HUES48 (cell line): ENCODE results near the gene DYNLL1.

Source experiments
- H3K27ac ChIP-seq: one replicate; pipeline ENCODE4 v1.7.0; 2013; ENCODE audit warnings: low read depth, low read length, inconsistent platforms
- H3K27me3 ChIP-seq: 2 replicates; pipeline ENCODE4 v1.6.1; 2013; ENCODE audit warnings: mild to moderate bottlenecking, low read length; ENCODE audit not compliant: control insufficient read depth, insufficient read depth
- H3K36me3 ChIP-seq: 2 replicates; pipeline ENCODE4 v1.6.1; 2013; ENCODE audit warnings: low read length; ENCODE audit not compliant: control insufficient read depth, insufficient read depth
- H3K4me1 ChIP-seq: 2 replicates; pipeline ENCODE4 v1.6.1; 2013; ENCODE audit warnings: mild to moderate bottlenecking, low read length; ENCODE audit not compliant: control insufficient read depth, insufficient read depth
- H3K4me3 ChIP-seq: 2 replicates; pipeline ENCODE4 v1.5.1; 2013; ENCODE audit warnings: mild to moderate bottlenecking, low read depth, low read length
- H3K9ac ChIP-seq: 2 replicates; pipeline ENCODE4 v1.6.1; 2013; ENCODE audit warnings: mild to moderate bottlenecking, low read depth, low read length, moderate library complexity
- H3K9me3 ChIP-seq: 2 replicates; pipeline ENCODE4 v1.6.1; 2013; ENCODE audit warnings: low read length; ENCODE audit not compliant: control insufficient read depth, insufficient read depth

The DYNLL1 gene

DNA sequence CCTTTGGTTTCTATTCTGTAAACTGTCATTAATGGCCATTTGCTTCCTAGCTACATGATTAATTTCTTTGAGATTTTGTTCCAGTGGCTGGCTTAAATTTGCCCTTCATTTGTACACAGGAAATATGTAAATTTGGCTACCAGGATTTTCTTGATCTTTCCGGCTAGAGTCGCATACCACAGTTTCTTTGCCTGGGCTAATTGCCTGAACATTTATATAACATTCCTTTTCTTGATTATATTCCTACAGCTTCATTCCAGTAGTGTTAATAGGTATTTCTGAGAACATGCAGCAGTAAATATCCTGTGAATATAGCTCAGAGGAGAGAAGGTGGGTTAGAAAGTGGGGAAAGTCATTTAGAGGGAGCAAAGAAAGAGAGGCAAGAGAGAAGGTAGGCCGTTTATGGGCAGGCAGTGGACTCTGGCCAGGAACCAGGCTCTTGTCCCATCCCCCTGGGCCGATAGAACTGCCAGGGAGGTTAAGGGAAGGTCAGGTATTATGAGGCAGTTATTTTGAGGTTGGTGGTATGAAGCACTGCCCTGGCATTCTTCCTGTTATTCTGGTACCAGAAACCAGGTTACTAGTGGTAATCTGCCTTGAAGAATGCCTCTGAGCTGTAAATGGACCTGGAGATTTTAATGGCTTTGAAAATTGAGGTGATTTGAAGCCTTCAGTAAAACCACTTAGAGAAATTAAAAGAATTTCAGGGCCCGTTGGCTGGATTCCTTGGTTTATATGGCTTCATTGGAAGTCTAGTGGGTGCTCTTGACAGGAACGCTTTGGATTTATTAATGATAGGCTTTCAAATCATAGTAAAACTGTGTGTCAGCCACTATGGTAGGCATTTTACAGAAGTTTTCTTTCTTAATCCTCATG lies 42.6 kb downstream of the DYNLL1 start:
- Histone ChIP-seq H3K27me3 (no peaks in the 10 kb centered on the region), H3K9ac (no peak overlapping the region), H3K9me3 (no peaks in the 10 kb centered on the region), H3K4me3 (no peak overlapping the region), H3K27ac (peak overlapping the region; percentile 11), H3K36me3 (peaks cover 27% of the 10 kb centered on the region), H3K4me1 (peaks cover 20% of the 10 kb centered on the region)

DNA sequence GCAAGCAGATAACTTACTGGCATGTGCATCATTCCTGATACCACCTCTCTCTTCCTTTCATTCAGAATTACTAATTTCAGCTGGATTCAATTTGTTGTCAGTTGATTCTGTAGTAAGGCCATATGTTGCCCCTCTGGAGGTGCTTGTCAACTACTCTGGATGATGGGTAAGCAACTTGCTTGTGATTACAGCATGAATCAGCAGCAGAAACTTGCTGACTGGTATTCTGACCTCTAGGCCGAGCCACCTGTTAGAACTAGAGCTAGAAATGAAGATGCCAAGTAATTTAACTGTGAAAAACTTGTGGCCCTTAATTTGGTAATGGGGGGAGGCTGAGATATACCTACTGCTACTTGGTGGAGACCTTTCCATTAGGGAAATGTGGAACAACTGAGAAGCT lies 43.4 kb downstream of the DYNLL1 start:
- Histone ChIP-seq H3K4me1 (peaks cover 20% of the 10 kb centered on the region), H3K27me3 (no peaks in the 10 kb centered on the region), H3K9ac (no peak overlapping the region), H3K27ac (no peak overlapping the region), H3K4me3 (no peak overlapping the region), H3K9me3 (no peaks in the 10 kb centered on the region), H3K36me3 (peaks cover 27% of the 10 kb centered on the region)

- Histone ChIP-seq H3K9ac (no peak overlapping the region), H3K4me3 (no peak overlapping the region), H3K36me3 (peaks cover 32% of the 10 kb centered on the region), H3K27me3 (no peaks in the 10 kb centered on the region), H3K27ac (no peak overlapping the region), H3K4me1 (peaks cover 20% of the 10 kb centered on the region), H3K9me3 (no peaks in the 10 kb centered on the region)
Observed at GRCh38 chr12:120540445-120540844, 44.5 kb downstream of the DYNLL1 start.

DNA sequence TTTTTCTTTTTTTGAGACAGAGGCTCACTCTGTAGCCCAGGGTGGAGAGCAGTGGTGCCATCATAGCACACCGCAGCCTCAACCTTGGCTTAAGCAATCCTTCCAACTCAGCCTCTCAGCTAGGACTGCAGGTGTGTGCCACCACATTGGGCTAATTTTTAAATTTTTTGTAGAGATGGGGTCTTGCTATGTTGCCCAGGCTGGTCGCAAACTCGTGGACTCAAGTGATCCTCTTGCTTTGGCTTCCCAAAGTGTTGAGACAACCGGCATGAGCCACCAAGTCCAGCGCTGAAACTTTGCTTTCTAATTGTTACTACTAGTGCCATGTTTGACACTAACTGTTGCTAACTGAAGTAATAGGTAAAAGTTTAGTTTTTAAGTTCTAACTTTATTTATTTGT lies 46.3 kb downstream of the DYNLL1 start:
- Histone ChIP-seq H3K9me3 (no peaks in the 10 kb centered on the region), H3K4me3 (no peak overlapping the region), H3K27me3 (no peaks in the 10 kb centered on the region), H3K27ac (no peak overlapping the region), H3K36me3 (peaks cover 38% of the 10 kb centered on the region), H3K4me1 (peaks cover 8% of the 10 kb centered on the region; the same call in 1 of the 2 replicates), H3K9ac (no peak overlapping the region)

- no peaks in the 10 kb centered on the region for H3K9me3 ChIP-seq
- H3K27me3 ChIP-seq: no peaks in the 10 kb centered on the region
- H3K4me1 ChIP-seq: no peaks in the 10 kb centered on the region
- no peak overlapping the region for H3K9ac ChIP-seq
- H3K27ac ChIP-seq: no peak overlapping the region
- H3K4me3 ChIP-seq: no peak overlapping the region
- H3K36me3 ChIP-seq: peaks cover 48% of the 10 kb centered on the region
Observed at GRCh38 chr12:120544691-120545090, 48.8 kb downstream of the DYNLL1 start.

GRCh38 chr12:120546050-120546386 lies 50.1 kb downstream of the DYNLL1 start:
- Histone ChIP-seq H3K4me1 (no peaks in the 10 kb centered on the region), H3K9me3 (no peaks in the 10 kb centered on the region), H3K27ac (no peak overlapping the region), H3K9ac (no peak overlapping the region), H3K36me3 (peaks cover 52% of the 10 kb centered on the region), H3K4me3 (no peak overlapping the region), H3K27me3 (no peaks in the 10 kb centered on the region)
